AG09309 (cell line): Measurements from ENCODE around the gene CAMK1.

Experiments
- DNase-seq: peaks from one replicate; pipeline ENCODE4 v3.0.0-alpha.2; 2010; ENCODE audit warnings: low read depth
- H3K4me3 ChIP-seq: 2 replicates; pipeline ENCODE4 v1.5.1; 2011; ENCODE audit warnings: mild to moderate bottlenecking, low read depth, low read length, moderate library complexity; ENCODE audit not compliant: control insufficient read depth
- TF ChIP-seq, protein P1 (sequence below): IDR thresholded peaks from 2 replicates; pipeline ENCODE4 v1.5.1; 2011; ENCODE audit warnings: mild to moderate bottlenecking, low read depth, low read length, inconsistent platforms; ENCODE audit not compliant: insufficient read depth, control insufficient read depth; ENCODE audit errors: missing control alignments

The CAMK1 gene

DNA sequence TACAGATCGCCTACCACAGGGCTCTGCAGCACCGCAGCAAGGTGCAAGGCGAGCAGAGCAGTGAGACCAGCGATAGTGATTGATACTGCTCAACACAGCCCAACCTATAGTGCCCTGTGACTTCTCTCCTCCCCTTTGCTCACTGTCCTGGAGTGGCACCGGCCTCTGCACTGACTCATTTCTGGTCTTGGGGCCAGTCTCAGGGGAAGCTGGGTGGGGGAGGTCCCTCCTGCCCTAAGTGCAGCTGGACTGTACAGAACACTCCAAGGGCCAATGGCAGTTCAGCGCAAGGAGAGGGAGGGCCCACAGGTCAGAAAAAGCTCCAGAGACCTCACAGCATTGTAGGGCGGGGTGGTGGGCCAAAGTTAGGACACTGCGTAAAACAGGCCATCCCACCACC, 22.5 kb downstream of the CAMK1 start:
- no peak overlapping the region for H3K4me3 ChIP-seq
- no peak for DNase-seq
- TF ChIP-seq, protein P1, sequence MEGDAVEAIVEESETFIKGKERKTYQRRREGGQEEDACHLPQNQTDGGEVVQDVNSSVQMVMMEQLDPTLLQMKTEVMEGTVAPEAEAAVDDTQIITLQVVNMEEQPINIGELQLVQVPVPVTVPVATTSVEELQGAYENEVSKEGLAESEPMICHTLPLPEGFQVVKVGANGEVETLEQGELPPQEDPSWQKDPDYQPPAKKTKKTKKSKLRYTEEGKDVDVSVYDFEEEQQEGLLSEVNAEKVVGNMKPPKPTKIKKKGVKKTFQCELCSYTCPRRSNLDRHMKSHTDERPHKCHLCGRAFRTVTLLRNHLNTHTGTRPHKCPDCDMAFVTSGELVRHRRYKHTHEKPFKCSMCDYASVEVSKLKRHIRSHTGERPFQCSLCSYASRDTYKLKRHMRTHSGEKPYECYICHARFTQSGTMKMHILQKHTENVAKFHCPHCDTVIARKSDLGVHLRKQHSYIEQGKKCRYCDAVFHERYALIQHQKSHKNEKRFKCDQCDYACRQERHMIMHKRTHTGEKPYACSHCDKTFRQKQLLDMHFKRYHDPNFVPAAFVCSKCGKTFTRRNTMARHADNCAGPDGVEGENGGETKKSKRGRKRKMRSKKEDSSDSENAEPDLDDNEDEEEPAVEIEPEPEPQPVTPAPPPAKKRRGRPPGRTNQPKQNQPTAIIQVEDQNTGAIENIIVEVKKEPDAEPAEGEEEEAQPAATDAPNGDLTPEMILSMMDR = no peak

DNA sequence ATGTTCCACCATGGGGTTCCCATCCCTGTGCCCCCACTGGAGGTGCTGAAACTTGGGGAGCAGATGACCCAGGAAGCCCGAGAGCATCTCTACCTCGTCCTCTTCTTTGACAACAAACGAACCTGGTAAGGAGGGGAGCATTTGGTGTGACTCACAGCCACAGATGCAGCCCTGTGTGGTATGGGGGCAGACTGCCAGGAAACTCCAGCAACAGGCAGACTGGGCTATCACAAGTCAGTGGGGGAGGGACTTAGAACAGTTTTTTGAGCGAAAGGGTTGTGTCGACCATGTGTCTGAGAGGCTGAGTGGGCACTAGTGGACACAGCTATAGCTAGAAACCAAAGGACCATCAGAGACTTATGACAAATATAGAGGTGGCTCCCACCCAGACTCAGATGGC, 23.4 kb downstream of the CAMK1 start:
- peak; percentile 50 for DNase-seq

DNA sequence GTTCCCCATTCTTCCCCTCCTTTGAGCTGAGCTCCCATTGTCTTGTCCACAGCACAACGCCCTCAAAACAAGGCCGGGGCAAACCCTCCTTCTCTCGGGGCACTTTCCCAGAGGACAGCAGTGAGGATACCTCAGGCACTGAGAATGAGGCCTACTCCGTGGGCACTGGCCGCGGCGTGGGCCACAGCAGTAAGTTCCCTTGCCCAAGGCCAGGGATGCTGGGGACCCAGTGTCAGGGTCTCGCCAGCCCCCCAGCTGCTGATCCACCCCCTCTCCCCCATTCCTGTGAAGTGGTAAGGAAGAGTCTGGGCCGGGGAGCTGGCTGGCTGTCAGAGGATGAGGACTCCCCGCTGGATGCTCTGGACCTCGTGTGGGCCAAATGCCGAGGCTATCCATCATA, 24.2 kb downstream of the CAMK1 start:
- no peak overlapping the region for H3K4me3 ChIP-seq
- no peak for DNase-seq
- TF ChIP-seq, protein P1 = no peak

More for the DNA sequence above, 23.4 kb downstream of the CAMK1 start:
- TF ChIP-seq, protein P1 = no peak
- H3K4me3 ChIP-seq = no peak overlapping the region

DNA sequence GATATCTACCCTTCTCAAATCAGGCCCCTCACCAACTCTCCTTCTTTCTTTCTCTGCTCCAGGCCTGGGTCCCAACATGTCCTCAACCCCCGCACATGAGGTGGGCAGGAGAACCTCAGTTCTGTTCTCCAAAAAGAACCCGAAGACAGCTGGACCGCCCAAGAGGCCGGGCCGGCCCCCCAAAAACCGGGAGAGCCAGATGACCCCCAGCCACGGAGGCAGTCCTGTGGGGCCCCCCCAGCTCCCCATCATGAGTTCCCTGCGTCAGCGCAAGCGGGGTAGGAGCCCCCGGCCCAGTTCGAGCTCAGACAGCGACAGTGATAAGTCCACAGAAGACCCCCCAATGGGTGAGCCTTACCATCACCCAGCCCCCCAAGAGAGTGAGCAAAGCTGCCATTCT, 25.6 kb downstream of the CAMK1 start:
- TF ChIP-seq, protein P1 = no peak
- no peak overlapping the region for H3K4me3 ChIP-seq

DNA sequence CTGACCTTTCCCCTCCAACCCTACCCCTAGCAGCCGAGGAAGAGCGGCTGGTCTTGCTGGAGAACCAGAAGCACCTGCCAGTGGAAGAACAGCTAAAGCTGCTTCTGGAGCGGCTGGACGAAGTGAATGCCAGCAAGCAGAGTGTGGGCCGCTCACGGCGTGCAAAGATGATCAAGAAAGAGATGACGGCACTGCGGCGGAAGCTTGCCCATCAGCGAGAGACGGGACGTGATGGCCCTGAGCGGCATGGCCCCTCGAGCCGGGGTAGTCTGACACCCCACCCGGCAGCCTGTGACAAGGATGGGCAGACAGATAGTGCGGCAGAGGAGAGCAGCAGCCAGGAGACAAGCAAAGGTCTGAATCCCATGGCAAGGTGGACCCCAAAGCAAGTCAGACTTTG, 26.2 kb downstream of the CAMK1 start:
- TF ChIP-seq, protein P1 = no peak
- no peak overlapping the region for H3K4me3 ChIP-seq
- no peak for DNase-seq

More for the DNA sequence above, 25.6 kb downstream of the CAMK1 start:
- DNase-seq = no peak

DNA sequence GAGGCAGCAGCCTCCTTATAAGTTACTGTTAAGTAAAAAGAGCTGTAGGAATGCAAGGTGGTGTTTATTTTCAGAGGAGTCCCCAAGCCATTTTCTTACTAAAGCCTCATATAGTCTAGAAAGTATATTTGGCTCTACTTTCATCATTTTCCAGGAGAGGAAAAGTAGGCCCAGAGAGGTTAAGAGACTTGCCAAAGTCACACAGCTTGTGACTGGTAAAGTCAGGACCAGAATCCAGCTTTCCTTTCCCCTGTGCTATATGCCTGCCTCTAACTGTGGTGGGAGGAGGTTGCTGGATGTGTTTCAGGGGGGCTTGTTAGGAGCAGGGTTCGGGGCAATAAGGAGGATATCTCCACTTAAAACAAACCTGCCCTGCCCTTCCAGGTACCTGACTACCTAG, 27.2 kb downstream of the CAMK1 start:
- no peak overlapping the region for H3K4me3 ChIP-seq
- TF ChIP-seq, protein P1 = no peak
- DNase-seq = no peak

DNA sequence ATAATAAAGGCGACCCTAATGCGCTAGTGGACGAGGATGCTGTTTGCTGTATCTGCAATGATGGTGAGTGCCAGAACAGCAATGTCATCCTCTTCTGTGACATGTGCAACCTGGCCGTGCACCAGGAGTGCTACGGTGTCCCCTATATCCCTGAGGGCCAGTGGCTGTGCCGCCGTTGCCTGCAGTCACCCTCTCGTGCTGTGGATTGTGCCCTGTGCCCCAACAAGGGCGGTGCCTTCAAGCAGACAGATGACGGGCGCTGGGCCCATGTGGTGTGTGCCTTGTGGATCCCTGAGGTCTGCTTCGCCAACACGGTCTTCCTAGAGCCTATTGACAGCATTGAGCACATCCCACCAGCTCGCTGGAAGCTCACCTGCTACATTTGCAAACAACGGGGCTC, 30.6 kb downstream of the CAMK1 start:
- TF ChIP-seq, protein P1 = no peak
- no peak overlapping the region for H3K4me3 ChIP-seq

More for the DNA sequence above, 30.6 kb downstream of the CAMK1 start:
- DNase-seq = no peak
